ENCODE data around the gene SPATA45.

DNA sequence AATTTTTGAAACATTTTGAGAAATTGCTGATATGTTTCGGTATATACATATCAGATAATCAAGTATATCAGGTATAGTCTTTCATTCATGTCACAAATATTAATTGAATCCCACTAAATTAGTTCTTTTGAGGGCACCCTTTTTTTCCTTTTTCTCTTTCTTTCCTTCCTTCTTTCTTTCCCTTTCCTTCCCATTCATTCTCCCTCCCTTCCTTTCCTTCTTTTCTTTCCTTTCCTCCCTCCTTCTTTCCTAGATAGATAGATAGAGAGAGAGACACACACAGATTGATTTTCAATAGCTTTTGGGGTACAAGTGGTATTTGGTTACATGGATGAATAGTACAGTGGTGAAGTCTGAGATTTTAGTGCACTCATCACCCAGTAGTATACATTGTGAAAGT is 61.6 kb downstream of the SPATA45 start:
- TF ChIP-seq, protein P1, sequence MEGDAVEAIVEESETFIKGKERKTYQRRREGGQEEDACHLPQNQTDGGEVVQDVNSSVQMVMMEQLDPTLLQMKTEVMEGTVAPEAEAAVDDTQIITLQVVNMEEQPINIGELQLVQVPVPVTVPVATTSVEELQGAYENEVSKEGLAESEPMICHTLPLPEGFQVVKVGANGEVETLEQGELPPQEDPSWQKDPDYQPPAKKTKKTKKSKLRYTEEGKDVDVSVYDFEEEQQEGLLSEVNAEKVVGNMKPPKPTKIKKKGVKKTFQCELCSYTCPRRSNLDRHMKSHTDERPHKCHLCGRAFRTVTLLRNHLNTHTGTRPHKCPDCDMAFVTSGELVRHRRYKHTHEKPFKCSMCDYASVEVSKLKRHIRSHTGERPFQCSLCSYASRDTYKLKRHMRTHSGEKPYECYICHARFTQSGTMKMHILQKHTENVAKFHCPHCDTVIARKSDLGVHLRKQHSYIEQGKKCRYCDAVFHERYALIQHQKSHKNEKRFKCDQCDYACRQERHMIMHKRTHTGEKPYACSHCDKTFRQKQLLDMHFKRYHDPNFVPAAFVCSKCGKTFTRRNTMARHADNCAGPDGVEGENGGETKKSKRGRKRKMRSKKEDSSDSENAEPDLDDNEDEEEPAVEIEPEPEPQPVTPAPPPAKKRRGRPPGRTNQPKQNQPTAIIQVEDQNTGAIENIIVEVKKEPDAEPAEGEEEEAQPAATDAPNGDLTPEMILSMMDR (IDR thresholded peaks at IDR 0.05): no peak
- no peak for TF ChIP-seq POLR2A (IDR thresholded peaks at IDR 0.05)

All from esophagus squamous epithelium (tissue), 4 donors.